Endothelial cell (in vitro differentiated cells): Measurements from ENCODE around the gene AGAP2. TPM values are rescaled to one million over a fixed set of nuclear protein-coding genes. Genes with fewer than 3 reads are reported as not detected.

Source experiments
- DNase-seq: peaks from one replicate; pipeline ENCODE4 v3.0.0; 2021; ENCODE audit warnings: low spot score
- H3K27ac Mint-ChIP-seq: one replicate; pipeline ENCODE4 v1.8.0; 2021; ENCODE audit warnings: mixed read lengths, inconsistent platforms; ENCODE audit not compliant: unreplicated experiment
- H3K27me3 Mint-ChIP-seq: one replicate; pipeline ENCODE4 v1.8.0; 2021; ENCODE audit warnings: mild to moderate bottlenecking, moderate library complexity, mixed read lengths, inconsistent platforms; ENCODE audit not compliant: unreplicated experiment
- H3K36me3 Mint-ChIP-seq: one replicate; pipeline ENCODE4 v1.8.0; 2021; ENCODE audit warnings: mild to moderate bottlenecking, low read depth, mixed read lengths, inconsistent platforms; ENCODE audit not compliant: unreplicated experiment
- H3K4me1 Mint-ChIP-seq: one replicate; pipeline ENCODE4 v1.8.0; 2021; ENCODE audit warnings: mild to moderate bottlenecking, mixed read lengths, inconsistent platforms; ENCODE audit not compliant: unreplicated experiment
- H3K4me3 Mint-ChIP-seq: one replicate; pipeline ENCODE4 v1.8.0; 2021; ENCODE audit warnings: mild to moderate bottlenecking, mixed read lengths, inconsistent platforms; ENCODE audit not compliant: unreplicated experiment
- H3K9me3 Mint-ChIP-seq: one replicate; pipeline ENCODE4 v1.8.0; 2021; ENCODE audit warnings: mixed read lengths, inconsistent platforms; ENCODE audit not compliant: unreplicated experiment
- CTCF ChIP-seq: fragments of 200-600 bp; sonication (generic); IDR thresholded peaks from one replicate; pipeline ENCODE4 v1.5.0; 2021; ENCODE audit warnings: antibody characterized with exemption; ENCODE audit not compliant: unreplicated experiment
- total RNA-seq: library from RNA; stranded (reverse); fragmentation: NEBNext Ultra II Directional; extraction: Animal tissue kit (Norgen Biotek cat#: 25700); gene quantifications from one replicate; pipeline ENCODE4 v1.2.1, GENCODE V29; 2021; ENCODE audit not compliant: unreplicated experiment

Gene AGAP2
- total RNA-seq, 1 donor from 2014 or later, result 27.0 TPM

DNA sequence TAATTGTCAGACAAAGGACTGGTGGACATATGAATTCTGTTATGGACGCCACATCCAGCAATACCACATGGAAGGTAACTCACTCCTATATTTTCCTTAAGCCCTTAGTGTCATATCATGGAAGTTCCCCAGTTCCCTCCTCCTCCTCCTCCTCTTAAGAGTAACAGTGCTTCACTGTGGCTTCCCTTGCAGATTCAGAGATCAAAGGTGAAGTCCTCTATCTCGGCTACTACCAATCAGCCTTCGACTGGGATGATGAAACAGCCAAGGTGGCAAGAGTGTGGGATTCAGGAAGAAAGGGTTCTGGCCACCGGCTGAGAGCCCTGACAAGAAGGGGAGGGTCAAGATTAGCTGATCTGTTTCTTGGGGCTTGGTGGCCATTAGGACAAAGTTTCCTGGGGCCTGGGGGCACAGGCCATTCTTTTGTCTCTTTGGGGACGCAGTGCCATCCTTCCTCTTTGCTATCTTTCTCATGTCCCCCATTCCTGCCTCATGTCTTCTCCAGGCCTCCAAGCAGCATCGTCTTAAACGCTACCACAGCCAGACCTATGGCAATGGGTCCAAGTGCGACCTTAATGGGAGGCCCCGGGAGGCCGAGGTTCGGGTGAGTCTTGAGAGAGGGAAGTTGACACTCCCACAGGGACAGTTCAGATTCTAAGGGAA lies 42.6 kb downstream of the AGAP2 start:
- peaks cover 3% of the 10 kb centered on the region for H3K27me3 Mint-ChIP-seq
- H3K4me3 Mint-ChIP-seq, result peak overlapping the region; percentile 52
- no peak overlapping the region for H3K27ac Mint-ChIP-seq

DNA sequence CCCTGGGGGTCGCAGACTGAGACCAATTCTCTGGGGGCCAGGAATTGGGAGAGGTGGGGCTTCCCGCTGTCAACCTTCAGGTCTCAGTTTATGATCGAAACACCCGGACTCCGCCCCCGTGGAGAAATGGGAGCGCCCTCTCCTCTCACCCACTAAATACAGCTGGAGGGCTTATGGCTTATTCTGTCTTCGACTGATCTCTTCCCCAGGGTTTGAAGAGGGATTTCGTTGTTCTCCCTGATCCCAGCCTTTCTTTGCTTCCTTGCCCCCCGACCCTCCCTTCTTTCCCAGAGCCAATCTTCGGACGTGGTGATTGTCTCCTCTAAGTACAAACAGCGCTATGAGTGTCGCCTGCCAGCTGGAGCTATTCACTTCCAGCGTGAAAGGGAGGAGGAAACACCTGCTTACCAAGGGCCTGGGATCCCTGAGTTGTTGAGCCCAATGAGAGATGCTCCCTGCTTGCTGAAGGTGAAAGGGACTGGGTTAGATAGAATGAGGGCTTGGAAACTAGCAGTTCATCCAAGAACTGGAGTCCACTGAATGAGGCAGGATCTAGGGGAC lies 44.0 kb downstream of the AGAP2 start:
- Mint-ChIP-seq H3K4me1 (no peaks in the 10 kb centered on the region), H3K4me3 (no peak overlapping the region), H3K9me3 (no peaks in the 10 kb centered on the region), H3K27me3 (peaks cover 2% of the 10 kb centered on the region), H3K36me3 (peaks cover 29% of the 10 kb centered on the region), H3K27ac (no peak overlapping the region)
- DNase-seq, result peak; percentile 25
- no peak for TF ChIP-seq CTCF

More for the DNA sequence above, 42.6 kb downstream of the AGAP2 start:
- Mint-ChIP-seq H3K9me3 (no peaks in the 10 kb centered on the region), H3K4me1 (no peaks in the 10 kb centered on the region), H3K36me3 (peaks cover 40% of the 10 kb centered on the region)
- TF ChIP-seq CTCF, result no peak
- no peak for DNase-seq

- Mint-ChIP-seq H3K27ac (no peak within 1 kb of the TSS), H3K4me3 (no peak within 1 kb of the TSS), H3K27me3 (peaks cover 2% of the 10 kb centered on the region), H3K36me3 (peaks cover 22% of the 10 kb centered on the region), H3K4me1 (no peaks in the 10 kb centered on the region), H3K9me3 (no peaks in the 10 kb centered on the region)
- DNase-seq, result peak; percentile 80
- peak; percentile 73 for TF ChIP-seq CTCF
Observed at GRCh38 chr12:57693659-57694458, 44.7 kb downstream of the AGAP2 start, which contains the start of gene OS9. Gene OS9 (plus strand): TSS chr12:57694132. CDS start chr12:57694162, 30 bp downstream.

DNA sequence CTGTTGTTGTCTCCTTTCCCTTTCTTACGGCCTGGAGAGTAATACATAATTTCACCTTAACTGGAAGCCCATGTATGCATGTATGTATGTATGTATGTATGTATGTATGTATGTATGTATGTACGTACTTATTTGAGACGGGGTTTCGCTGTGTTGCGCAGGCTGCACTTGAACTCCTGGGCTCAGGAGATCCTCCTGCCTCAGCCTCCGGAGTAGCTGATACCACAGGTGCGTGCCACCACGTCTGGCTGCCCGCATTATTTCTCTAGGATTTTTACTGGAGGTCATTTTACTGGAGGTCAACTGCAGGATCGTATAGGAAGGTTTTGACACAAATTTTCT lies 45.3 kb downstream of the AGAP2 start:
- Mint-ChIP-seq H3K36me3 (peaks cover 16% of the 10 kb centered on the region), H3K27ac (no peak overlapping the region), H3K9me3 (no peaks in the 10 kb centered on the region), H3K27me3 (no peaks in the 10 kb centered on the region), H3K4me1 (no peaks in the 10 kb centered on the region), H3K4me3 (no peak overlapping the region)
- TF ChIP-seq CTCF, result no peak
- DNase-seq, result no peak

GRCh38 chr12:57692500-57692899 lies 46.0 kb downstream of the AGAP2 start:
- Mint-ChIP-seq H3K4me3 (no peak overlapping the region), H3K4me1 (no peaks in the 10 kb centered on the region), H3K36me3 (peaks cover 8% of the 10 kb centered on the region), H3K9me3 (no peaks in the 10 kb centered on the region), H3K27me3 (no peaks in the 10 kb centered on the region), H3K27ac (no peak overlapping the region)
- no peak for TF ChIP-seq CTCF
- no peak for DNase-seq
